D721Med (cell line): ENCODE results near the gene PSMD5.
A peak's percentile ranks its signal among the peaks of the same experiment; 100 is the strongest.

Experiments used
- DNase-seq: peaks from one replicate; pipeline ENCODE4 v3.0.0; 2011; ENCODE audit warnings: low spot score; ENCODE audit not compliant: insufficient read length
- FAIRE-seq: peaks from 2 replicates; lab custom pipeline; 2011; peaks lifted over from hg19 to GRCh38; lab: Jason Lieb, UNC
- CTCF ChIP-seq: IDR thresholded peaks from 2 replicates; pipeline ENCODE4 v1.5.1; 2012; ENCODE audit warnings: mild to moderate bottlenecking, control low read depth; ENCODE audit not compliant: insufficient read depth; ENCODE audit errors: missing control alignments

Gene PSMD5

GRCh38 chr9:120868676-120869359 lies 26.1 kb upstream of the PSMD5 start:
- DNase-seq (peak; percentile 84), FAIRE-seq (no peak)
- TF ChIP-seq CTCF, result peak; percentile 38

- DNase-seq (no peak), FAIRE-seq (no peak)
- no peak for TF ChIP-seq CTCF
These were observed 25.6 kb upstream of the PSMD5 start for GRCh38 chr9:120868339-120868675.

- TF ChIP-seq CTCF, result no peak
- DNase-seq, result no peak
- FAIRE-seq, result no peak
These were observed 25.1 kb upstream of the PSMD5 start for GRCh38 chr9:120867676-120868338.

GRCh38 chr9:120866651-120867050 lies 23.9 kb upstream of the PSMD5 start:
- DNase-seq, result no peak
- TF ChIP-seq CTCF, result no peak
- FAIRE-seq, result no peak

GRCh38 chr9:120865809-120866208 lies 23.1 kb upstream of the PSMD5 start:
- no peak for FAIRE-seq
- TF ChIP-seq CTCF, result no peak
- no peak for DNase-seq

- no peak for DNase-seq
- no peak for FAIRE-seq
- no peak for TF ChIP-seq CTCF
These were observed 22.5 kb upstream of the PSMD5 start for GRCh38 chr9:120865176-120865575.

GRCh38 chr9:120864719-120865118 lies 22.0 kb upstream of the PSMD5 start:
- FAIRE-seq (no peak), DNase-seq (no peak)
- TF ChIP-seq CTCF, result no peak
